ENCODE results near the gene CLMP.

DNA sequence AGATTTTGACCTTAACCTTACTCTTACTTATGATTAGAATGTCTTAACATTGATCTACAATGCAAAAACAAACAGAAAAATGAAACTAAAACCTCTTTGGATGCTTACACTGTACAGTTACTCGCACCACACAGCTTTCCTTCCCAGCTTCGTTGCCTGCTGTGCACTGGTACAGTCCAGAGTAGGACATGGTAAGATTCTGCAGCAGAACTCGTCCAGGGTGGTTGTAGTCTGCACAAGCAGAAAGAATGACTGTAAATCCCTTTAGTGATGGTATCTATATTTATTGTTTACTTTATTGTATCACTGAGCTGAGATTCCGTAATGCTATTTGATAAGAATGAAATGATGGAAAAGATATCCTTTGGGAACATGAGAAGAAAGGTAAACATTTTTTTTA, 112.1 kb downstream of the CLMP start:
- no peak for TF ChIP-seq TAF1 (IDR thresholded peaks at IDR 0.05; ENCODE audit: borderline replicate concordance, low read depth, low read length)
- no peak for TF ChIP-seq POLR2A (IDR thresholded peaks at IDR 0.05; ENCODE audit: low read depth, low read length)
- TF ChIP-seq POLR2AphosphoS5 (IDR thresholded peaks at IDR 0.05; ENCODE audit: low read depth, low read length): no peak
